Erythroblast (primary cell): ENCODE measurements around the gene TPSG1.
"Not testable (repeated sequence)": the region's sequence is repeated elsewhere in the genome, so short reads cannot be mapped to it uniquely, and the experiment has no call there.

Experiments
- GATA1 ChIP-seq: IDR thresholded peaks from 2 replicates; pipeline ENCODE4 v1.6.1; 2011; ENCODE audit warnings: low read depth, mild to moderate bottlenecking, control low read depth, low read length, moderate library complexity
- POLR2A ChIP-seq: IDR thresholded peaks from 2 replicates; pipeline ENCODE4 v1.6.1; 2011; ENCODE audit warnings: mild to moderate bottlenecking, low read length

- not testable (repeated sequence) for TF ChIP-seq POLR2A, GATA1
Measured at GRCh38 chr16:1231301-1231700, 6.2 kb upstream of the TPSG1 start.
